GM12874 (cell line): ENCODE measurements around the gene PMFBP1.

Experiments
- TF ChIP-seq, protein P1 (sequence below): IDR thresholded peaks from 2 replicates; pipeline ENCODE4 v1.5.1; 2011; ENCODE audit warnings: low read depth, mild to moderate bottlenecking, control low read depth, low read length, moderate library complexity; ENCODE audit not compliant: insufficient read depth

PMFBP1 gene

DNA sequence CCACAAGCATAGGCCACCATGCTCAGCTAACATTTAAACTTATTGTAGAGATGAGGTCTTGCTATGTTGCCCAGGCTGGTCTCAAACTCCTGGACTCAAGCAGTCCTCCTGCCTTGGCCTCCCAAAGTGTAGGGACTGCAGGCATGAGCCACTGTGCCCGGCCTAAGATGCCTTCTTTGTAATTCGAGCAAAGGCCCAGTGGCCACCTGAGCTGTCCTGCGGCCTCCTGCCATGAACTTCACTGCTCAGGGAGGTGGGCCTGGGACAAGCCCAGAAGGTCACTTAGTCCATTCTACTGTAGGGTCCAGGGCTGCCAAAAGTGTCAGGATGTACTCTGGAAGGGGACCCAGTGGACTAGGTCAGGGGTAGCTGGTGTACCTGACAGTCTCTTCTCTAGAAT, 47.8 kb downstream of the PMFBP1 start:
- TF ChIP-seq, protein P1, sequence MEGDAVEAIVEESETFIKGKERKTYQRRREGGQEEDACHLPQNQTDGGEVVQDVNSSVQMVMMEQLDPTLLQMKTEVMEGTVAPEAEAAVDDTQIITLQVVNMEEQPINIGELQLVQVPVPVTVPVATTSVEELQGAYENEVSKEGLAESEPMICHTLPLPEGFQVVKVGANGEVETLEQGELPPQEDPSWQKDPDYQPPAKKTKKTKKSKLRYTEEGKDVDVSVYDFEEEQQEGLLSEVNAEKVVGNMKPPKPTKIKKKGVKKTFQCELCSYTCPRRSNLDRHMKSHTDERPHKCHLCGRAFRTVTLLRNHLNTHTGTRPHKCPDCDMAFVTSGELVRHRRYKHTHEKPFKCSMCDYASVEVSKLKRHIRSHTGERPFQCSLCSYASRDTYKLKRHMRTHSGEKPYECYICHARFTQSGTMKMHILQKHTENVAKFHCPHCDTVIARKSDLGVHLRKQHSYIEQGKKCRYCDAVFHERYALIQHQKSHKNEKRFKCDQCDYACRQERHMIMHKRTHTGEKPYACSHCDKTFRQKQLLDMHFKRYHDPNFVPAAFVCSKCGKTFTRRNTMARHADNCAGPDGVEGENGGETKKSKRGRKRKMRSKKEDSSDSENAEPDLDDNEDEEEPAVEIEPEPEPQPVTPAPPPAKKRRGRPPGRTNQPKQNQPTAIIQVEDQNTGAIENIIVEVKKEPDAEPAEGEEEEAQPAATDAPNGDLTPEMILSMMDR = no peak

DNA sequence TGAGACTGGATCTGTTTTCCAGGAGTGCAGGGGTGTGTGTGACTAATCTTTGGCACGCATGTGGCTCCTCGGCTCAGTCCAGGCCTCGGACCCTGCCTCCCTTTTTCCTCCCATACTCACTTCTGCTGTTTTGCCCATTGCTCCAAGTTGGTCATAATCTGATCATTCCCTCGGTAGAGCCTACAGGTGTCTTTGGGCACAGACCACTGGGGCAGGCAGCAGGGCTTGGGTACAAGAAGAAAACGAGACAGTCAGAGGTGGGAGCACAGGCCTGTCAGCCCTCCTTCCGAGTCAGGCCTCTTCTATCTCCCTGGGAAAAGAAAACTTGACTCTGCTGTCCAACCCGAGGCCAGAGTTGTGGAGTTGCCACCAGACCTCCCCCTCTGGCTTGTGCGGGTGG, 48.5 kb downstream of the PMFBP1 start:
- TF ChIP-seq, protein P1 = no peak

DNA sequence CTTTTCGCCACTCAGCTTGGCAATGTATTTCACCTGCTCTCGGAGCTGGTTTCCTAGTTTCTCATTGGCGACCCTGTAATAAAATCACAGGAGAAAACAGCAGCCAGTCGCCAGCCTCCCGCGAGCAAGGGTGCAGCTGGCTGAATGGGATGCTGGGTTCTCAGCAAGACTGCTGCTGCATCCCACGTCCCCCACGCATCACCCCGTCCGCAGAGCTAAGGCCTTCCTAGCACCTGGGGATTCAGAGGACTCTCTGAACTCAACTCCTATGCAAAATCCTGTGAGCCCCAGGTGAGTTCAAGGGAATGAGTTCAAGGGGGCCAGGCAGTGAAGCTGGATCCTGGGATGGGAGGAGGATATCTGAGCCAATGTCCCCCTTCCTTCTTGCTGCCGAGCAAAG, 49.0 kb downstream of the PMFBP1 start:
- TF ChIP-seq, protein P1 = no peak

DNA sequence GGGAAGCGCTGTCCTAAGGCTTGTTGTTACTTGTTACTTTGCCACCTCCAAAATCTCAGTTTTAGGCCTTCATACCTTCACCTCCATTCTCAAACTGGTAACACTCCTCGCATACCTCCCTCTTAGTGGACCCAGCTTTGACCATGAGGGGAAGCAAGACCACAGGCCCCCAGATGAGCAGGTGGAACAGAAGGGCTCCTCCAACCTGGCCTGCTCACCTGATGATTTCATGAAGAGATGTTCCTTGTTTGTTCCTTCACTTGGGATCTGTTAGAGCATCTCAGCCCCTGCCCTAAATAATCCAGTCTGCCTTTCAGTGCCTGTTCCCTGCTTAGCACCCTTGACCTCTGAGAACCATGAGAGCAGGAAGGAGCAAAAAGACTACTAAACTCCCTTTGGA, 49.6 kb downstream of the PMFBP1 start:
- TF ChIP-seq, protein P1 = no peak

DNA sequence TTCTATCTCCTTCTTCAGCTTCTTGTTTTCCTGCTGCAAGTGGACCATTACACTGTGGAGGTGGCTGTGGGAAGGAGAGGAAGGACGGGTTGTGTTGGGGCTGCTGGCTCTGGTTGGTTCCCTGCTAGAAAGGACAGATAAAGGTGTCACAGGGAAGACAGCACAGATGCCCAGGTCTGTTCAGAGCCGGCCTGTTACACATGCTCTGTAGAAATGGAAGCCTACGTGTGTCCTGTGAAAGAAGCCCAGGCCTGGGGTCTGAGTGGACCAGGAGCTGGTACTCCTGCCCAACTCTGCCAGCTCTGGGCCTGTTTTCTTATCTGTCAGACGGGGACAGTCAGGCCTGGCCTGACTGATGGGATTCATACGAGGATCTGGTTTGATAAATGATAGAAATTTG, 51.9 kb downstream of the PMFBP1 start:
- TF ChIP-seq, protein P1 = no peak

DNA sequence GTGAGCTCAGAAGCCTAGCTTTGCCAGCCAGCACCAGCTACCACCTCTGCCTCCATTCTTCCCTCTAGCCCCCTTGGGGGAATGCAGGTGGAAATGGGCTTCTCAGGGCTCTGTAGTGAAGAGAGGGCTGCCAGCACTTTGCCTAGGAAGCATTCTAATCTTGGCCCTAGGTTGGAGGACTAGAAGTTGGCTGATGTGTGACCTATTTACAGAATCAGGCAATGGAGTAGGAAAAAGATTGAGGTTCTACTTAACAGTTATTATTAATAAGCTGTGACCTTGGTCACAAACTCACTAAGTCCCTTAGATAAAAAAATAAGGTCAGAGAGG, 58.4 kb downstream of the PMFBP1 start:
- TF ChIP-seq, protein P1 = no peak

DNA sequence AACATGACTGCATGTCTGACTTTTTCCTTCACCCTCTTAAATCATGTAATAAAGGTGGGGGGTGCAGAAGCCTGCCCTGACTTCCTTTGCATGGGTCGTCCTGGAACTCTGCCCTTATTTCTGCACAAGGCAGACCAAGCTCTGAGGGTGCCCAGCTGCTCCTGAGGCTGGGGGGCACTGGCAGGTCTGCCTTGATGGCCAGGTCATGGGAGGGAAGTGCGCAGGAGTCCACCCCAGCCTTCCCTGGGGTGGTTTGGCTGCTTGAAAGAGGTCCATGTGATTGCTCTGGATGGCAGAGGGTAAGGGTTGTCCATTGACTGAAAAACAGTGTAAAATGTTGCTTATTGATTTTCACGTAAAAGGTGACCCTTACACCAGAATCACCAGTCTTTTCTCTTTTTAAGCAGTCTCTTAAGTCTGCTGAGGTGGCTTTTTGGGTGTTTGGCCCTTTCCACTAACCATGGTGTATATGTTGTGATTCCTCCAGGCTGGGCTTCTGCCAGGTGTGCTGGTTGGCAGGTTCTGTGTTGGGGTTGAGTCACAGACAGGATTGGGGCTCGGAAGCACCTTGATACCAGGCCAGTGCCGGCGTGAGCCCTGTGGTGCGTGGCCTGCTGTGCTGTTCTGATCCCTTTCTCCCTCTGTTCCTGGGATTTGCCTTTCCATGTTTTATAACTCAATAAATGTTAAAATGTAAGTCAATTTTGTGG, 58.9 kb downstream of the PMFBP1 start:
- TF ChIP-seq, protein P1 = no peak
